Testis (tissue), 2 donors: ENCODE measurements around the gene GSTT4.
"Not testable (repeated sequence)": the region's sequence is repeated elsewhere in the genome, so short reads cannot be mapped to it uniquely, and the experiment has no call there.

Source experiments
- POLR2A ChIP-seq: fragments of 450-650 bp; IDR thresholded peaks from one replicate; pipeline ENCODE4 v1.6.1; 2017; ENCODE audit warnings: antibody characterized with exemption, mild to moderate bottlenecking, moderate library complexity
- TF ChIP-seq, protein P1 (sequence below), 3 experiments: fragments of 450-650 bp in 2 of 3; fragments of 200-600 bp in 1 of 3; sonication (generic) in 1 of 3; IDR thresholded peaks; one replicate each; pipeline ENCODE4 v1.5.1; 2016 to 2019; ENCODE audit warnings: antibody characterized with exemption in 3 of 3, mild to moderate bottlenecking in 2 of 3, moderate library complexity in 1 of 3

DNA sequence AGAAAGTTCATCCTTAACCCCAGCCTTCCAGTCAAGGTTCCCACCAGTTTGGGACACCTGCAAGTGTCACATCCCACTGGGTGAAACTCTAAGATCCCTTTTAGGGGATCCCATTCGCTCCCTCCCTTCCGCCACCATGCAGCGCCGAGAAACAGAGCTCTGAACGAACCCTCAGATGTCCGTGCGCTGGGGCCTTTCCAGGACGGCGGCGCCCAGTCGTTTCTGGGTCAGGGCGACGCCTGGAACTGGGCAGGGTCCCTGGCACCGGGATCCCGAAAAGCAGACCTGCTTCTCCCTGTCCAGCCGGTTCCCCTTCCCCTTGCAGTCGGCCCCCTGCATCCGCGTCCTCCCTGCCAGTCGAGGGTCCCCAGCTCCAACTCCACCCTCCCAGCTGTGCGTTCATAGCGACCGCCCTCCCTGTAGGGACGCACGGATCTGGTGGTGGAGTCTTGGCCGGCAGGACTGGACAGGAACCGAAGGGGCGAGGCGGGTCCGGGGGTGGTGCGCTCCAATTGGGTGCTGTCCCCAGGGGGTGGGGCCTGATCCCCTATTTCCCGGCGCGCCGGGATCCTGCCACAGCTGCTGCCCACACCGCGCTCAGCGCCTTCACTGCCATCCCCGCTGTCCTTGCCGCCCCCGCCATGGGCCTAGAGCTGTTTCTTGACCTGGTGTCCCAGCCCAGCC lies 25.6 kb downstream of the GSTT4 start, which contains the start of gene GSTT2:
- not testable (repeated sequence) for TF ChIP-seq POLR2A
- TF ChIP-seq, protein P1, sequence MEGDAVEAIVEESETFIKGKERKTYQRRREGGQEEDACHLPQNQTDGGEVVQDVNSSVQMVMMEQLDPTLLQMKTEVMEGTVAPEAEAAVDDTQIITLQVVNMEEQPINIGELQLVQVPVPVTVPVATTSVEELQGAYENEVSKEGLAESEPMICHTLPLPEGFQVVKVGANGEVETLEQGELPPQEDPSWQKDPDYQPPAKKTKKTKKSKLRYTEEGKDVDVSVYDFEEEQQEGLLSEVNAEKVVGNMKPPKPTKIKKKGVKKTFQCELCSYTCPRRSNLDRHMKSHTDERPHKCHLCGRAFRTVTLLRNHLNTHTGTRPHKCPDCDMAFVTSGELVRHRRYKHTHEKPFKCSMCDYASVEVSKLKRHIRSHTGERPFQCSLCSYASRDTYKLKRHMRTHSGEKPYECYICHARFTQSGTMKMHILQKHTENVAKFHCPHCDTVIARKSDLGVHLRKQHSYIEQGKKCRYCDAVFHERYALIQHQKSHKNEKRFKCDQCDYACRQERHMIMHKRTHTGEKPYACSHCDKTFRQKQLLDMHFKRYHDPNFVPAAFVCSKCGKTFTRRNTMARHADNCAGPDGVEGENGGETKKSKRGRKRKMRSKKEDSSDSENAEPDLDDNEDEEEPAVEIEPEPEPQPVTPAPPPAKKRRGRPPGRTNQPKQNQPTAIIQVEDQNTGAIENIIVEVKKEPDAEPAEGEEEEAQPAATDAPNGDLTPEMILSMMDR (IDR thresholded peaks at IDR 0.05) = not testable (repeated sequence)
